T-helper 1 cell treated with Interleukin-12 subunit alpha and Interleukin-12 subunit beta and Interleukin-4 antibody, amounts not matched to agents 30 ng/mL and 1 ng/mL, for 36 hours (primary cell): ENCODE measurements around the gene TTC21A. TPM values are rescaled to one million over a fixed set of nuclear protein-coding genes. Genes with fewer than 3 reads are reported as not detected.

ENCODE experiments used
- total RNA-seq: library from RNA; stranded (reverse); gene quantifications from 2 replicates; pipeline ENCODE4 v1.2.3, GENCODE V29; 2022

The TTC21A gene
- total RNA-seq, 1 donor from 2014 or later, result 5.1 TPM

Other genes starting within 250 kb of the TTC21A start
- gene SCN11A, start 55.7 kb upstream of the TTC21A start, total RNA-seq, result 0.07 and 0.12 TPM in 2 replicates
- gene WDR48, start 55.7 kb upstream of the TTC21A start, total RNA-seq, result 43.0 and 46.4 TPM in 2 replicates
- gene GORASP1, start 53 bp upstream of the TTC21A start, total RNA-seq, result 46.4 and 49.0 TPM in 2 replicates
- gene CSRNP1, start 45.9 kb downstream of the TTC21A start, total RNA-seq, result 22.0 and 23.4 TPM in 2 replicates
- 0.12 and 0.25 TPM in 2 replicates for gene XIRP1, start 84.9 kb downstream of the TTC21A start, total RNA-seq
- gene CX3CR1, start 172.4 kb downstream of the TTC21A start, total RNA-seq, result 8.5 and 12.4 TPM in 2 replicates
- 11.3 and 12.8 TPM in 2 replicates for gene CCR8, start 222.0 kb downstream of the TTC21A start, total RNA-seq